ENCODE results near the gene DFFA.

- TF ChIP-seq CTCF (conservative IDR thresholded peaks at IDR 0.05 in 1 of 2, IDR thresholded peaks at IDR 0.05 in 1 of 2; ENCODE audit: low read depth in 1 of 2, low read length in 2 of 2) (no peak), EZH2 (IDR thresholded peaks at IDR 0.05; ENCODE audit: low read length, missing control alignments) (no peak)
Observed at GRCh38 chr1:10432910-10433700, 39.2 kb downstream of the DFFA start.
